Gastrocnemius medialis (tissue), 4 donors: ENCODE results near the gene ZNF320. TPM values are rescaled to one million over a fixed set of nuclear protein-coding genes. Genes with fewer than 3 reads are reported as not detected.
"Not testable (repeated sequence)": the region's sequence is repeated elsewhere in the genome, so short reads cannot be mapped to it uniquely, and the experiment has no call there.

Experiments used
- ATAC-seq, 2 donors: fragments of 150-250 bp; one replicate each; pipeline ENCODE4 v1.9.1; 2016
- DNase-seq, 2 donors: peaks; one replicate each; pipeline ENCODE4 v3.0.0-alpha.2; 2019
- H3K27ac ChIP-seq, 4 donors: fragments of 200-600 bp; sonication (generic); 1 replicate in 1 of 4; 2 replicates in 3 of 4; pipeline ENCODE4 v1.5.1; 2016 to 2018; ENCODE audit warnings: mild to moderate bottlenecking in 2 of 4, moderate library complexity in 1 of 4
- H3K27me3 ChIP-seq, 3 donors: fragments of 200-600 bp; sonication (generic) in 2 of 3; 1 replicate in 1 of 3; 2 replicates in 2 of 3; pipeline versions ENCODE4 v1.5.1 to v1.6.0; 2016 to 2019; ENCODE audit warnings: mild to moderate bottlenecking in 1 of 3, moderate library complexity in 1 of 3
- H3K36me3 ChIP-seq, 2 donors: fragments of 200-600 bp; sonication (generic) in 1 of 2; one replicate each; pipeline ENCODE4 v1.5.1; 2017 to 2018
- H3K4me1 ChIP-seq, 2 donors: fragments of 200-600 bp; sonication (generic) in 1 of 2; one replicate each; pipeline ENCODE4 v1.5.1; 2016 to 2017; ENCODE audit warnings: mild to moderate bottlenecking in 2 of 2
- H3K4me3 ChIP-seq, 4 donors: fragments of 200-600 bp; sonication (generic) in 3 of 4; 1 replicate in 1 of 4; 2 replicates in 3 of 4; pipeline ENCODE4 v1.5.1; 2016 to 2019; ENCODE audit warnings: mild to moderate bottlenecking in 2 of 4
- H3K9me3 ChIP-seq, 3 donors: fragments of 200-600 bp; sonication (generic) in 2 of 3; 1 replicate in 1 of 3; 2 replicates in 2 of 3; pipeline ENCODE4 v1.5.1; 2016 to 2019
- CTCF ChIP-seq, 5 experiments: fragments of 450-650 bp in 3 of 5; fragments of 200-600 bp in 2 of 5; sonication (generic) in 2 of 5; IDR thresholded peaks in 4 of 5; conservative IDR thresholded peaks in 1 of 5; 1 replicate in 4 of 5; 2 replicates in 1 of 5; pipeline ENCODE4 v1.5.1; 2016 to 2019; ENCODE audit warnings: antibody characterized with exemption in 5 of 5, mild to moderate bottlenecking in 3 of 5, moderate library complexity in 3 of 5
- POLR2A ChIP-seq, 2 donors: fragments of 450-650 bp; IDR thresholded peaks; one replicate each; pipeline ENCODE4 v1.6.1; 2017; ENCODE audit warnings: antibody characterized with exemption in 2 of 2, mild to moderate bottlenecking in 2 of 2, moderate library complexity in 2 of 2
- in situ Hi-C, 4 donors: fragments of 200-750 bp; cut with MboI; loops; one replicate each; pipeline versions ENCODE4 v1.15.0 to v1.8.0; 2017; ENCODE audit warnings: low sequenced_read_pairs in 4 of 4
- intact Hi-C: fragments of 100-400 bp; cut with DNase I; formaldehyde crosslinking; loops from one replicate; pipeline ENCODE4 v1.15.1; 2023; ENCODE audit warnings: low total_unique reads
- total RNA-seq, 4 donors: library from RNA; depleted of rRNA; stranded (reverse); fragments of >200 nt; gene quantifications; one replicate each; pipeline versions ENCODE4 v1.1.0 to v1.2.3, GENCODE V29; 2016

Gene ZNF320
- total RNA-seq, 4 donors from 2014 or later = 1.3 to 2.7 (median 2.5) TPM; not detected in 1

DNA sequence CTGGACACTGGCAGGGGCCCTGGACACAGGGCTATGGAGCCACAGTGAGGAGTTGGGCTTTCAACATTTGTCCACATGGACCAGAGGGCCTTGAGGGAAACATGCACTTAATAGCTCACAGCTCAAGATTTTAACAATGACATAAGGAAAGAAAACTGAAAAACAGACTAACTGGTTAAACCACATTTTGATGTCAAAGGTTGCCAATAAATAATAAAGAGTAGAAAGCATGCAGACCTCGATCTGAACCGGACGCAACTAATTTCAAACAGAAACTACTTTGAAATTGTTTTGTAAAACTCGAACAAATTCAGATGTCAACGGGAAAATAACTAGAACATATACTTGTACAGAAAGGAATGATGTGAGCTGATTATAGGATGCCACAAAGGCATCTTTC lies 41.3 kb upstream of the ZNF320 start:
- in situ Hi-C loops (no loop called here), intact Hi-C loops (no loop called here)
- Histone ChIP-seq H3K9me3 (no peaks in the 10 kb centered on the region), H3K4me3 (no peak overlapping the region), H3K27ac (no peak overlapping the region), H3K4me1 (no peaks in the 10 kb centered on the region), H3K27me3 (no peaks in the 10 kb centered on the region), H3K36me3 (no peaks in the 10 kb centered on the region)
- TF ChIP-seq CTCF (IDR thresholded peaks at IDR 0.05 in 4 of 5, conservative IDR thresholded peaks at IDR 0.05 in 1 of 5) (no peak), POLR2A (IDR thresholded peaks at IDR 0.05) (no peak)
- no peak for ATAC-seq
- no peak for DNase-seq

- Histone ChIP-seq H3K9me3 (no peaks in the 10 kb centered on the region), H3K4me1 (no peaks in the 10 kb centered on the region), H3K36me3 (no peaks in the 10 kb centered on the region), H3K27me3 (no peaks in the 10 kb centered on the region), H3K27ac (no peak overlapping the region), H3K4me3 (no peak overlapping the region)
- in situ Hi-C loops (no loop called here), intact Hi-C loops (no loop called here)
- DNase-seq (no peak), ATAC-seq (no peak)
- TF ChIP-seq POLR2A (IDR thresholded peaks at IDR 0.05) (no peak), CTCF (IDR thresholded peaks at IDR 0.05 in 4 of 5, conservative IDR thresholded peaks at IDR 0.05 in 1 of 5) (no peak)
These were observed 39.5 kb upstream of the ZNF320 start for GRCh38 chr19:52936954-52937325.

DNA sequence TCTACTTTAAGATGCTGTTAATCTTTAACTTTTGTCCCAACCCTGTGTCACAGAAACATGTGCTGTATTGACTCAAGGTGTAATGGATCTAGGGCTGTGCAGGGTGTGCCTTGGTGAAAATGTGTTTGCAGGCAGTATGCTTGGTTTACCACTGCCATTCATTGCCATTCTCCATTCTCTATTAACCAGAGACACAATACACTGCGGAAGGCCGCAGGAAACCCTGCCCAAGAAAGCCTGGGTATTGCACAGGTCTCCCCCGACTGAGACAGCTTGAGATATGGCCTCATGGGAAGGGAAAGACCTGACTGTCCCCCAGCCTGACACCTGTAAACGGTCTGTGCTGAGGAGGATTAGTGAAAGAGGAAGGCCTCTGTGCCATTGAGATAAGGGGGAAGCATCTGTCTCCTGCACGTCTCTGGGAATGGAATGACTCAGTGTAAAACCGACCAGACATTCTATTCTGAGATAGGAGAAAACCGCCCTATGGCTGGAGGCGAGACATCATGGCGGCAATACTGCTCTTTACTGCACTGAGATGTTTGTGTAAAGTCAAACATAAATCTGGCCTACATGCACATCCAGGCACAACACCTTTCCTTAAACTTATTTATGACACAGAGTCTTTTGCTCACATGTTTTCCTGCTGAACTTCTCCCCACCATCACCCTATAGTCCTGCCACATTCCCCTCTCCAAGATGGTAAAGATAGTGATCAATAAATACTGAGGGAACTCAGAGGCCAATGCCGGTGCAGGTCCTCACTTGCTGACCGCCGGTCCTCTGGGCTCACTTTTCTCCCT lies 38.9 kb upstream of the ZNF320 start:
- TF ChIP-seq CTCF (IDR thresholded peaks at IDR 0.05 in 4 of 5, conservative IDR thresholded peaks at IDR 0.05 in 1 of 5) (no peak), POLR2A (IDR thresholded peaks at IDR 0.05) (no peak)
- DNase-seq (no peak), ATAC-seq (no peak)
- Histone ChIP-seq H3K27me3 (no peaks in the 10 kb centered on the region), H3K4me1 (no peaks in the 10 kb centered on the region), H3K36me3 (no peaks in the 10 kb centered on the region), H3K27ac (no peak overlapping the region), H3K9me3 (no peaks in the 10 kb centered on the region), H3K4me3 (no peak overlapping the region)
- in situ Hi-C loops (no loop called here), intact Hi-C loops (no loop called here)

DNA sequence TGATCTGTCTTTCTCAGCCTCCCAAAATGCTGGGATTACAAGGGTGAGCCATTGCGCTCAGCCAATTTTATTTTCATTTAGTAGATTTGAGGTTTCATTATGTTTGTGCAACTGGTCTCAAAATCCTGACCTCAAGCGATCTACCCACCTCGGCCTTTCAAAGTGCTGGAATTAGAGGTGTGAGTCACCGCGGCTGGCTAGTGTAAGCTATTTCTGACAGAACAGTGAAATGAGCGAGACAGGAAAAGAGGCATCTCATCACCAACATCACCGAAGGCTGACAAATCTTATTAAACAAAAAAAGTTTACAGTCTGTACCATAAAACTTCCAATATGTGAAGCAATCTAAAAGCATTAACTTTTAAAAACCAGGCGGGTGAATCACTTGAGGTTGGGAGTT lies 38.0 kb upstream of the ZNF320 start:
- no peaks in the 10 kb centered on the region for H3K9me3 ChIP-seq
- intact Hi-C loops (no loop called here), in situ Hi-C loops (no loop called here)
- no peak overlapping the region for H3K27ac ChIP-seq
- no peak for TF ChIP-seq POLR2A (IDR thresholded peaks at IDR 0.05)
- no peak for TF ChIP-seq CTCF (IDR thresholded peaks at IDR 0.05 in 4 of 5, conservative IDR thresholded peaks at IDR 0.05 in 1 of 5)
- DNase-seq (no peak), ATAC-seq (no peak)
- H3K27me3 ChIP-seq = no peaks in the 10 kb centered on the region
- H3K4me1 ChIP-seq = no peaks in the 10 kb centered on the region
- no peaks in the 10 kb centered on the region for H3K36me3 ChIP-seq
- H3K4me3 ChIP-seq = no peak overlapping the region

DNA sequence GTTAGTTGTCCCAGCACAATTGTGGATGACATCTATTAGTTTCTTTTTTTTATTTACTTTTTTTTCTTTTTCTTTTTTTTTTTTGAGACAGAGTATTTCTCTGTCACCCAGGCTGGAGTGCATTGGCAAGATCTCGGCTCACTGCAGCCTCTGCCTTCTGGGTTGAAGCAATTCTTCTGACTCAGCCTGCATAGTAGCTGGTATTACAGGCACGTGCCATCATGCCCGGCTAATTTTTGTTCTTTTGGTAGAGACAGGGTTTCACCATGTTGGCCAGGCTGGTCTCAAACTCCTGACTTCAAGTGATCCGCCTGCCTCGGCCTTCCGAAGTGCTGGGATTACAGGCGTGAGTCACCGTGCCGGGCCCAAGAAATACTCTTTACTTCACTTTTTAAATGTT lies 27.2 kb upstream of the ZNF320 start:
- intact Hi-C loops, in situ Hi-C loops, H3K36me3 ChIP-seq, DNase-seq, H3K9me3 ChIP-seq, ATAC-seq, H3K4me1 ChIP-seq, H3K27me3 ChIP-seq, H3K4me3 ChIP-seq, H3K27ac ChIP-seq: not testable (repeated sequence)
